ENCODE measurements around the gene GLA.
A peak's percentile ranks its signal among the peaks of the same experiment; 100 is the strongest.

GLA gene

DNA sequence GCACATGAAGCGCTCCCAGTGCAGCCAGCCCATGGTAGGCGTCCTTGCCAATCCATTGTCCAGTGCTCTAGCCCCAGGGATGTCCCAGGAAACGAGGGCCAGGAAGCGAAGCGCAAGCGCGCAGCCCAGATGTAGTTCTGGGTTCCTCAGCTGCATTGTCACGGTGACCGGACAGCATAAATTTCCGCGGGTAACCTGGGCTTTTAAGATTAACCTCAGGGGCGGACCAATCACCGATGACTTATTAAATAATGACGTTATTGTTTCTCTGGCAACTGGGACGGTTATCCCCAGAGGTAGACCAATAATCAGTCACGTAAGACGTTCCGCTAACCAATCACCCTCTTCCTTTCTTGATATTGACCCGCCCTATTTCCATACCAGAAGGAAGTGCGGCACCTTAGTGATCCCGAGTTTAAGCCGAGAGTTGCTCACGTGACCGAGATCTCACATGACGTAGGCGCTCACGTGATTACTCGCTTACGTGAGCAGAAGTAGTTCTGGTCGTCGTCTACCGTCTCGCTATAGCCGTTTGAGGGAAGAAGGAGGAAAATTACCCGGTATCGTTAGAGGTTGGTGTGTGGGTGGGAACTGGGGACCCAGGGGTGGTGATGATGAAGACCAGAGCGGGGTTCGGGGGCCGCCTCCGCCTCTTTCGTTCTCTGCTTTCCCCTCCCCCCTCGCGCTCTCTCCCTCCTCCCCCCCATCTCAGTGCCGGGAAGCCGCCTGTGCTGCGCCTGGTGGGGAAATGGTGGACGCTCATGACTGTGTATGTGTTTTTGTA lies at the start of gene GLA, which contains the start of gene HNRNPH2:
TSS of gene GLA (minus strand) at position 178 of the 784 bp plus-strand sequence. CDS start at position 156, 22 bp downstream.
TSS of gene HNRNPH2 (plus strand) at position 475 of the 784 bp plus-strand sequence. CDS start 3,767 bp downstream, outside the sequence.
- DNase-seq (ENCODE audit: low read depth): peak; percentile 98

DNA sequence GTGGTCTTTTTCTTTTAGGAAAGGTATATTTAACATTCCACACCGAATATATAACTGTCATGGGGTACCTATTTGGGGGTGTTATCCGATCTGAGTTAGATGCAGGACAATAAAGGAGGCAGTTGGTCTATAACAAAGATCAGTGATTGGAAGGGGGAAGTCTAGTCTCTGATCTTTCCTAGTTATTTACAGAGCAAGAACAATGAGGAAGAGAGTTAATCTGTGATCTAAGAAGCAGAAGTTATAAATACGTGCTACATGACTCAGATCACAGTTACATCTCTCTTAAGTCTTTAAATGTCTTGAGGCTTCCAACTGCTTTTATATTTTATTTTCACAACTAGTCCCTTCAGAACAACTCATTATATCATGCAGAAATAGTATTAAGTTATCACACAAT lies 44.3 kb upstream of the GLA start:
- peak; percentile 40 for DNase-seq (ENCODE audit: low read depth)

DNA sequence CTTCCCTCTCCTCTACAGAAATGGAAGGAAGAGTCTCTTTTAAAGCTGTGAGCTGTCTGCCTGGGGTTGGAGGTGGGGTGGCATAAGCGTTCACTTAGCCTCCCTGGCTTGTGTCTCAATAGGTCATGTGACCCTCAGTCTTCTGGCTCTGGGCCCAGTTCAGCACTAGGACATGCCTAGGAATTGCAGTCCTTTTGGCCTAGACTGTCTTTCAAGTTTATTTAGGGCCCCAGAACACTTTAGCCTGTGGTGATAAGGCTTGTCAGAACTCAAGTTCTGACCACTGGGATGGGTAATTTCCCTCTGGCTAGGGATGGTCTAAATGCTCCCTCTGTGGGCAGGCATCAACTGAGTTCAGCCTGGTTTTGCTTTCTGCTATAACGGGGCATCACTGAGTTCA lies 43.2 kb upstream of the GLA start:
- peak; percentile 75 for DNase-seq (ENCODE audit: low read depth)

DNA sequence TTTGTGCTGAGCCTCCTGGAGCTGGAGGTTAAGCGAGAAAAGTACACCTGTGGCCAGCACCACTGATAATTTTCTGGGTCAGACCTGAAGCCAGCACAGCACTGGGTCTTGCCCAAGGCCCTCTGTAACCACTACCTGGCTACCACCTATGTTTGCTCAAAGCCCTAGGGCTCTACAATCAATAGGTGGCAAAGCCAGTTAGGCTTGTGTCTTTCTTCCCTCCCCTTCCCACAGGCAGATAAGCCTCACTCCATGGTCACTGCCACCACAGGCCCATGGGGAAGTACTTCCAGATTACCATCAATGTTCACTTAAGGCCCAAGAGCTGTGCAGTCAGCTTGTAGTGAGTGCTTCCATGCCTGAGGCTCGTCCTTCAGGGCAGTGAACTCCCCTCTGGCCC lies 42.4 kb upstream of the GLA start:
- DNase-seq (ENCODE audit: low read depth): no peak

DNA sequence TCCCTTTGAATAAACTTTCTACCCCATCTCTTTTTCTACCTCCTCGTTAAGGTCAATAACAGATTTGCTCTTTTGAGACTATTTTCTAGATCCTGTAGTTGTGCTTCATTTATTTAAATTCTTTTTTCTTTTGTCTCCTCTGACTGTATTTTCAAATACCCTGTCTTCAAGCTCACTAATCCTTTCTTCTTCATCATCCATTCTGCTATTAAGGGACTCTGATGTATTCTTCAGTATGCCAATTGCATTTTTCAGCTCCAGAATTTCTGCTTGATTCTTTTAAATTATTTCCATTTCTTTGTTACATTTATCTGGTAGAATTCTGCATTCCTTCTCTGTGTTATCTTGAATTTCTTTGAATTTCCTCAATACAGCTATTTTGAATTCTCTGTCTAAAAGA lies 41.6 kb upstream of the GLA start:
- no peak for DNase-seq (ENCODE audit: low read depth)

DNA sequence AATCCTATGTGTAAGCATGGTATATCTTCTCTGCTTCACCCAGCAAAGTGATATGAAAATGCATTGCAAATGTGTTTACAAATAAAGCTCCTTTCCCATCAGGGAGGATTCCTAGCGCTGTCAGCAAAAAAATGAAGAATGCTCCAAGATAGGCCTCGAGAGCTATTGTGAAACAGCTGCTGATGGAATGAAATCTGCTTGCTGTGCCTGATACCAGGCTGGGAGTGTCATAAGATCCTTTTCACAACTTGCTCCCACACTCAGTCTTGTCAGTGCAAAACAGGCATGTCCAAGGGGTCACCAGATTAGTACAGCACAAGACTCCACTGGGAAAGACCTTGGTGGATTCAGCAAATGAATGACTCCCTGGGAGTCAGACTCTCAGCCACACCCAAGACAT lies 34.4 kb upstream of the GLA start:
- peak; percentile 78 for DNase-seq (ENCODE audit: low read depth)

DNA sequence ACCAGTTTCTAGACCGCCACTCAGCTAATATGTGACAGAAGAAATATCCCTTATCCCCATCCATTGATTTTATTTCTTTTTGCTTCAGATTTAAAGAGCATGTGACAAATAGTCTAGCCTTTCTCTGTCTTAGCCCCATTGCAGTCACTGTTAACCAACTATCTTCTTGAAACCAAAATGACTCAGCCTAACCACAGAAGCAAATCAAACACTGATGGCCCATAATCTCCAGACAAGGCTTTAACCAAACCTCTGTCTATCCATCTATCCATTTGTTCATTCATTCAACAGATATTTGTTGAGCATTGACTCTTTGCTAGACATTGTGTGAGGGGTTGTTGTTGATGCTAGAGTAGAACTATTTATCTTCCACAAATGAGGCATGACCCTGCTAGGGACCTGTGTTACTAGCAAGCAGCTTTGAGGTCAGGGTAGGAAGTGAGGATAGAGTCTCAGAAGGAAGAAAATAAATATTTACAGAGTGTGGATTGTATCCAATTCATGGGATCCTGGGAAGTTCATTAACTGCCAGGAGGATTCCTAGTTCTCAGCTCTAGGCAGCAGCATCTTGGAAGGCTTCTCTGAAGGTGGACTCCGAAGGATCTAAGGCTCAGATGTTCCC lies 22.8 kb upstream of the GLA start:
- DNase-seq (ENCODE audit: low read depth): peak; percentile 67

DNA sequence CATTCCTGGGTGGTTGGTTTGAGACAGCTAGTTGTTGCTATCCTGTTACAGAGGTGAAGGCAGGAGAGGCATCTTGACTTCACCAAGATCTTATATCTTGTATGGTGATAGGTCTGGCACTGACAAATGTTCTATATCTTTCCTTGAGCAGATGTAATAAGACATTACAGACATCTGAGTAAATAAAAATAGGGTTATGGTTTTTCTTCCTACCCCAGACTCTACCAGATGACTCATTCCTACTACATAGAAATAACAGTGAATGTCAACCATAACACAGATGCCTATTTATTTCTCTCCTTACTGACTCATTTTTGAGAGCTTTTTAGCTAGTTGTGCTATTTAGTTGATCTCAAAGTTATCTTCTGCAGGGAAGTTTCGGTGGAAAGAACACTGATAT lies 22.2 kb upstream of the GLA start:
- DNase-seq (ENCODE audit: low read depth): peak; percentile 71

DNA sequence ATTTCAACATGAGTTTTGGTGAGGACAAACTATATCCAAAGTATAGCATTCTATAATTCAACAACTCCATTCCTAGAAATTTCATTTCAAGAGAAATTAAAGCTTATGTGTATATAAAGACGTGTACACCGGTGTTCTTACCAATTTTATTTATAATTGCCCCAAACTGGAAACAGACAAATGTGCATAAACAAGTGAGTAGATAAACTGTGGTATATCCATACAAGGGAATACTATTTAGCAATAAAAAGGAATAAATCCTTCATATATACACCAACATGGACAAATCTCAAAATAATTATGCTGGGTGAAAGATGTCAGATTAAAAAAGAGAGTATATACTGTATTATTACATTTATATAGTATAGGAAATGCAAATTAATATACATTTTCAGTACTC lies 20.2 kb upstream of the GLA start:
- DNase-seq (ENCODE audit: low read depth): no peak

DNA sequence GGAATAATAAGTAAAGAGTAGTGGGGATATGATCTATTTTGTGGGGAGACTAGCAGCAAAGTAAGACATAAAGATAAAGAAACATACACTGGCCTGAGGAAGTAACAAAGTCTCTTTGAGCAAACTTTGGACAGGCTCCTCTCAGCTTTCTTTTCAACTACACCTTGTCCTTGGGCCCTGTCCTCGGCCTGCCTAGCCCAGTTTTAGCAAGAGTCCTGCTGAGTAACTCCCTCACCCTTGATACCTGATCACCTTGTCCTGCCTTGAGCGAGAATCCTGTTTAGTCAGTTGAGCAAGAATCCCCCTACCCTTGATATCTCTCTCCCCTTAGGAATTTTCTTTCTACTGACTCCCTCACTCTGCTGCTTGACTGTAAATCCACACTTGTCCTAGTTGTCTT lies 11.8 kb upstream of the GLA start:
- no peak for DNase-seq (ENCODE audit: low read depth)

DNA sequence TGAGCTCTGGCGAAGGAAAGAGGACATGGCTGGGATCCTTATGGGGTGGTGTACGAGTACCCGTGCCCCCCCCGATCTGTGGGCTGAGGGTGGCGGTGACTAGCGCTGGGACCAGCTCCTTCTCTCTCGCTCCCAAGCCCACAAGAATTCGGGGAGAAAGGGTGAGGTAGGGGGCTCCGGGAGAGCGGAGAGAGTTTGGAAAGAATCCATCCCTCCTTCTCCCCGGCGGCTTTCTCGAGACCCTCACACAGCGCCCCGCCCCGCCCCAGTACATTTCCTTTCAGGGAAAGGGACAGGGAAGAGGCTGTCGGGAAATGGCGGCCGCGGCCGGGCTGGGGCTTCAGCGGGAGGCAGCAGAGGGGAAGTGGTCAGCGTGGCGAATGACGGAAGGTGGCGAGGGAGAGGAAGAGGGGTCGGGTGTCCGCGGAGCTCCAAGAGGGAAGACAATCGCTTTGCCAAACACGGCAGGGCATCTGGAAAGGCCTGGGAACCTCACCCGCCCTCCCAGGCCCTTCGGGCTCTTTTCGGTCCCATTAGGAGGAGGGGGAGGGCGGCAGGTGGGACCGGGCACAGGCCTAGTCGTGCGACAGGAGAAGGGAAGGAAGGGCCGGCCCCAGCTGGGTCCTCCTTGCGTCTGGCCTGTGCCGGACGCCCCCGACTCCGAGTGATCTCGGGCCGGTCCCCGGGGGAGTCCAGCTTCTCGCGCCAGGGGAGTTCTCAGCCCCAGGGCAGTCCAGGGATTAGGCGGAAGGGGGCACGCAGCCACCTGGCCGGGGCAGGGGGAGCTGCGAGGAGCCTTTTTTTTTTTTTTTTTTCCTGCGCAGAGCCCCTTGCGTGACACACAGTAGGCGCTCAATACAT lies 10.5 kb upstream of the GLA start:
- peak; percentile 25 for DNase-seq (ENCODE audit: low read depth)

DNA sequence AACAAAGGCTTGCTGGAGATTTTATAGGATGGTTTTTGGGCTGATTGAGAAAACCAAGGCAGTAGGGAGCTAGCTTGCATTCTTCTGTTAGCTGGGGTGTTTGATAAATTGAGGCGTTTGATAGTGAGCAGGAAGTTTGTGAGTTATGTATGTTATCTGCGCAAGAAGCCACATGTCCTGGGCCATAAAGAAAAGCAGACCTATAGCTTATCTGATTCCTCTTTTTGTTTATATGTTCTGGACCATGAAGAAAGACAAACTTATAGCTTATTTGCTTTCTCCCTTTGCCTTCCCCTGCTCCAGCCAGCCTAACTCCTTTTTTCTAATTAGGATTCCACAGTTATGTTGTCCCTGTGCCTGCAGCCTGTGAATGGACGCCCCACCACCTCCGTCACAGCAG lies 9.5 kb upstream of the GLA start:
- DNase-seq (ENCODE audit: low read depth): no peak

DNA sequence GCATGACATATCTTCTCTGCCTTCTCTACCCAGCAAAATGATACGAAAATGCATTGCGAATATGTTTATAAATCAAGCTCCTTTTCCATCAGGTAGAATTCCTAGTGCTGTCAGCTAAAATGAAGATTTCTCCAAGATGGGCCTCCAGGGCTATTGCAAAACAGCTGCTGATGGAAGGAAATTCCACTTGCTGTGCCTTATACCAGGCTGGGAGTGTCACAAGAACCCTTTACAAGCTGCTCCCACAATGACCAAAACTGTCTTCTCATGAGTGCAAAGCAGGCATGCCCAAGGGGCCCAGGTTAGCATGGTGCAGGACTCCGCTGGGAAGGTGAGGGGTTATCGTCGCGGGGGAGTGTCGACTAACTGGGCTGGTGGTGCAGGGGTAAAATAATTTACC lies 9.0 kb upstream of the GLA start:
- no peak for DNase-seq (ENCODE audit: low read depth)

DNA sequence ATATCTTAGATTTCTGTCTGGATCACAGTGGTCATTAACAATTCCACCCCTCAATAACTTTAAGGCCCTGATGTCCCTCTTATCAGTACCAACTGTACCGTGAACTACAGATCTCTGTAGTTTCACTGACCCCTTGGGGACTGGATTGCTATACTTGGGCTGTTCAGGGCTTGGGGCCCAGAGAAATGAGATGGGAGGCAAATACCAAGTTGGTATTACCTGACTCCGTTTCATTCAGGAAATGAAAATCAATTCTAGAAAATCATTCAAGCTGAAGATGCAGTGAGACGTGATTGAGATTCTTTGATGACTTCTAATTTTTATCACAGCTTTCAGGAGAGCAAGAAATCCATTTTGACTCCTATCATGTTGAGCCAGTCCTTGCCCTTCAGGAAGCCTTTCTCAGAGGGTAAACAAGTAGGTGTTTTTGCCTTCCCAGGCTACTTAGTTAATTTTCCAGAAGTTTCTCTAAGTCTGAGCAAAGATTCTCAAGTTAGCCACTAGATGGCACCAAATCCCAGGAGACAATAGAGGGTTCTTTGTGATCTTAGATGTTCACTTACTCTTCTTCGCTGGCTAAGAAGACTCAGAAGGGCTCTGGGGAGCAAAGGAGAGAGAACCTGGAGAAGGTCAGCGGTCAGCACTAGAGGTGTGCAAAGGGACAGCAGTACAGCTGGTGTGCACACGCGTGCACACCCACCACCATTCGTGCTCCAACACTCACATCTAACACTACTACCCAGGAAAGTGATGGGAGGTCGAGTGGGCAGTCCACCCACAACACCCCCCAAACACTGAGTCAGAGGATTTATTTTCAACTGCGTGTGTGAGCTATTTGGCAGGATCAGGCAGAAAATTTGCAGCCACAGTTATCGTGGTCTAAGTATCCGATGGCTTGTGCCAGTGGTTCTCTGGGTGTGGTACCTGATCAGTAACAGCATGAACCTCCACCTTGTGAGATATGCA lies 7.7 kb upstream of the GLA start:
- DNase-seq (ENCODE audit: low read depth): peak; percentile 81

DNA sequence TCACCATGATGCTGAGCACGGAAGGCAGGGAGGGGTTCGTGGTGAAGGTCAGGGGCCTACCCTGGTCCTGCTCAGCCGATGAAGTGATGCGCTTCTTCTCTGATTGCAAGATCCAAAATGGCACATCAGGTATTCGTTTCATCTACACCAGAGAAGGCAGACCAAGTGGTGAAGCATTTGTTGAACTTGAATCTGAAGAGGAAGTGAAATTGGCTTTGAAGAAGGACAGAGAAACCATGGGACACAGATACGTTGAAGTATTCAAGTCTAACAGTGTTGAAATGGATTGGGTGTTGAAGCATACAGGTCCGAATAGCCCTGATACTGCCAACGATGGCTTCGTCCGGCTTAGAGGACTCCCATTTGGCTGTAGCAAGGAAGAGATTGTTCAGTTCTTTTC lies 4.3 kb upstream of the GLA start:
- DNase-seq (ENCODE audit: low read depth): no peak

DNA sequence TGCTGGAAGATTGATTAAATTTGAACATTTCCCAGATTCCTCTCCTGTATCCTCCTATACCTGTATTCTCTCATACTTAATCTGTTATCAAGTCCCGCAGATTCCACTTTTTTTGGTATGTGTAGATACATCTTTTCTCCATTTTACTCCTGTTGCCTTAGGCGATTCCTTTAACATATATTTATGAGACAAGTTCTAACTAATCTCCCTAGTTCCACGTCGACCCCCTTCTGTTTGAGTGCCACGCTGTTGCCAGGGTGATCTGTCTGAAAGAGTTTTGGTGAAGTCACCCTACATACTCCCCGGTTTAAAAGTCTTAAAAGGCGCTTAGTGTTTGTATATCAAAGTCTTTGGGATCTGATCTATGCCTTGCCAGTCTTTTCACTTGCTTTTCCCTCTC lies 2.7 kb upstream of the GLA start:
- DNase-seq (ENCODE audit: low read depth): peak; percentile 16

DNA sequence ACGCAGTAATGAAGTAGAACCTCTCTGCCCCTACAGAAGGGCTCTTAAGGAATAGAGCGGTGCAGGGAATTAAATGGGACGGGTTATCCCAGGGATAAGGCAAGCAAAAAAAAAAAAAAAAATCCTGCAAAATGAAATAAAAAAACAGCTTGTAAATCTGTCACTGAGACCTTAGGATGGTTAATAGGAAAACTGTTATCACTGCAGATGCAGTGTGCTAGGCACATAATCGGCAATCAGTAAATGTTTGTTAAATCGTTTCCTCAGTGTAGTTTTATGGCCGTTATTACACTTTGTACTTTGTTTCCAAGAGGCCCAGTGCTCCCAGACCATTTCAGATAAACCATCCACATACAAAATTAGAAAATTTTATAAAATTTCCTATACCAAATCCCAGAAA lies 1.3 kb upstream of the GLA start:
- DNase-seq (ENCODE audit: low read depth): no peak

DNA sequence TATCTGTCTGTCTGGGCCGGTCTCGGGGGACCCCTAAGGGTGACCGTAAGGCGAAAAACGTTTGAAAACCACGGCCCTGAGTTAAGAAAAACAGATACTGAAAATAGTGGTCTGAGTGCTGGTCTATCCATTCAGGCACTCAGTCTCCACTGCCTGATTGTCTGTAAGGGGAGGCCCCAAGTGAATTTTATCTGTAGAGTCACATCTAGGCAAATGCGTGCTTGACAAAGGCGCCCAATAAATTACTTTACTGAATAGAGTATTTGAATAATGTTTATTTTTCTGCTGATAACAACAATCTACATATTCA lies 762 bp upstream of the GLA start:
- no peak for DNase-seq (ENCODE audit: low read depth)

DNA sequence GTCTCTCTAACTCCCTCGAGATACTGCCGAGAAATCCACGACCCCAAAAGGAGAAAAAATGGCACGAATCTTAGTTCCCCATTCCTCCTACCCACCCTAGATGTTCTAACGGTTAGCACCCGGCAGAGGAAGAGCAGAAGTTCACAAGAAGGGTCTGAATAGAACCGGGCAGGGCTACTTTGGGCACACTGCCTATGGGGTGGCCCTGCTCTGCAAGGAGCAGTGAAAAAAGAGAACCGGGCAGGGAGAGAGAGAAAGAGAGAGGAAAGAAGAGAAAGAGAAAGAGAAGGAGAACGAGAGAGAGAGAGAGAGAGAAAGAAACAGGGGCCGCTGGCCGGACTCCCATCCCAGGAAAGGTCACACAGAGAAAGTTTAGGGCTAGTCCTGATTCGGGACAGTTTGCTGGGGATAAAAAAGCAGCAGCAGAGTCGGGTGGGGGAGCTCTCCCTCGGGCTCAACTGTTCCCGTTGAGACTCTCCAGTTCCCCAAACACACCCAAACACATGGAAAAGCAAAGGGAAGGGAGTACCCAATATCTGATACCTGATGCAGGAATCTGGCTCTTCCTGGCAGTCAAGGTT lies 468 bp downstream of the GLA start:
- DNase-seq (ENCODE audit: low read depth): no peak

DNA sequence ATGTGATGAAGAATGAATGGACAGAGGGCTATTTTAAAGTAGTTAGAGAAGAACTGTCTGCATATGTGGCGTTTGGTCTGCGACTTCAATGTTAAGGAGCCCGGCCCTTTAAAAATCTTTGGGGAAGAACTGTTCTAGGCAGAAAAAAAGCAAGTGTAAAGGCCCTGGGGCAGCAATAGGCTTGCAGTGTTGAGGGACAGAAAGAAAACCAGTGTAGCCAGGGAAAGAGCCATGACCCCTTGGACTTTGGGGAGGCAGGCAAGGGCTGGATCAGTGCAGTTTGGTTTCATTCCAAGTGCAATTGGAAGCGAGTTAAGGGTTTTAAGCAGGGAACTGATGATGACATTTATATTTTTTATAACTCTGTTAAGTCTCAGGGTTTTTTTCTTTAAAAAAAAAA lies 7.9 kb downstream of the GLA start:
- DNase-seq (ENCODE audit: low read depth): no peak

DNA sequence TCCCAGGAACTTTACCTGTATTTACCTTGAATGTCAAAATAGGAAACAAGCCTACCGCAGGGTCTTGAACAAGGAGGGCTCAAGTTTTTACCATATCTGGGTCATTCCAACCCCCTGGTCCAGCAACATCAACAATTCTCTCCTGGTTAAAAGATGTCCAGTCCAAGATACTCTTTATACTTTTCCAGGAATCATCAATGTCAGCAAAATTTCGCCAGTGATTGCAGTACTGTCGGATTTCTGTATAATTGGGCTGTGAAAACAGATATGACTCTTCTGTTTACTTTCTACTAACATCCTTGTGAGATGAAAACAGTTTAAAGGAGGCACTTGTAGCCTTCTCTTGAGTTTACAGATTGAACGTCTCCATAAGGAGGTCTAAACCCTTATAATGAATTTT lies 9.0 kb downstream of the GLA start:
- no peak for DNase-seq (ENCODE audit: low read depth)
